ENCODE results near the gene BLCAP. TPM values are rescaled to one million over a fixed set of nuclear protein-coding genes. Genes with fewer than 3 reads are reported as not detected.

BLCAP gene
- total RNA-seq, 1 experiment from 2014 or later = 54.3 TPM

- no peaks in the 10 kb centered on the region for H3K27me3 ChIP-seq (ENCODE audit: insufficient read depth, low read length)
- peaks cover 2% of the 10 kb centered on the region for H3K4me1 ChIP-seq (ENCODE audit: insufficient read depth, low read length)
- no peak overlapping the region for H2BK120ac ChIP-seq (ENCODE audit: low read depth, low read length, poor library complexity, severe bottlenecking)
- no peak overlapping the region for H3K14ac ChIP-seq (ENCODE audit: insufficient read depth, low read length)
- no peak overlapping the region for H3K56ac ChIP-seq (ENCODE audit: insufficient read length, low read depth, low read length)
- H2AK5ac ChIP-seq (ENCODE audit: insufficient read length, low read length) = no peak overlapping the region
- H2BK20ac ChIP-seq (ENCODE audit: low read depth, low read length, poor library complexity, severe bottlenecking) = no peak overlapping the region
- no CpG with 5 or more reads among the region's 1 CpG for WGBS (ENCODE audit: extremely low coverage, insufficient read length, low lambda C conversion rate)
- H3K27ac Mint-ChIP-seq = no peak overlapping the region
- H3K79me1 ChIP-seq (ENCODE audit: insufficient read depth, low read depth, low read length, poor library complexity, severe bottlenecking) = no peaks in the 10 kb centered on the region
- no peak overlapping the region for H3K27ac ChIP-seq (ENCODE audit: insufficient read length, low read depth, low read length)
- H3K4me3 Mint-ChIP-seq = no peak overlapping the region
- no peaks in the 10 kb centered on the region for H3K36me3 Mint-ChIP-seq (ENCODE audit: insufficient read depth in 1 of 3, low read depth in 3 of 3)
- H2BK15ac ChIP-seq (ENCODE audit: low read depth, low read length) = no peak overlapping the region
- no peak overlapping the region for H3K4ac ChIP-seq (ENCODE audit: low read depth, low read length)
- no peak overlapping the region for H3K9ac ChIP-seq (ENCODE audit: extremely low read depth, insufficient read length, low read length)
- H3K23me2 ChIP-seq (ENCODE audit: insufficient read length, low read depth, low read length, poor library complexity, severe bottlenecking) = no peaks in the 10 kb centered on the region
- H3K27me3 Mint-ChIP-seq (ENCODE audit: low read depth) = no peaks in the 10 kb centered on the region
- peak; percentile 17 for DNase-seq
- H4K20me1 ChIP-seq (ENCODE audit: control insufficient read depth, insufficient read depth, insufficient read length) = no peaks in the 10 kb centered on the region
- H3K9me3 ChIP-seq (ENCODE audit: control insufficient read depth, low read depth, low read length) = no peaks in the 10 kb centered on the region
- TF ChIP-seq, protein P1, sequence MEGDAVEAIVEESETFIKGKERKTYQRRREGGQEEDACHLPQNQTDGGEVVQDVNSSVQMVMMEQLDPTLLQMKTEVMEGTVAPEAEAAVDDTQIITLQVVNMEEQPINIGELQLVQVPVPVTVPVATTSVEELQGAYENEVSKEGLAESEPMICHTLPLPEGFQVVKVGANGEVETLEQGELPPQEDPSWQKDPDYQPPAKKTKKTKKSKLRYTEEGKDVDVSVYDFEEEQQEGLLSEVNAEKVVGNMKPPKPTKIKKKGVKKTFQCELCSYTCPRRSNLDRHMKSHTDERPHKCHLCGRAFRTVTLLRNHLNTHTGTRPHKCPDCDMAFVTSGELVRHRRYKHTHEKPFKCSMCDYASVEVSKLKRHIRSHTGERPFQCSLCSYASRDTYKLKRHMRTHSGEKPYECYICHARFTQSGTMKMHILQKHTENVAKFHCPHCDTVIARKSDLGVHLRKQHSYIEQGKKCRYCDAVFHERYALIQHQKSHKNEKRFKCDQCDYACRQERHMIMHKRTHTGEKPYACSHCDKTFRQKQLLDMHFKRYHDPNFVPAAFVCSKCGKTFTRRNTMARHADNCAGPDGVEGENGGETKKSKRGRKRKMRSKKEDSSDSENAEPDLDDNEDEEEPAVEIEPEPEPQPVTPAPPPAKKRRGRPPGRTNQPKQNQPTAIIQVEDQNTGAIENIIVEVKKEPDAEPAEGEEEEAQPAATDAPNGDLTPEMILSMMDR (conservative IDR thresholded peaks at IDR 0.05) = no peak
- H4K91ac ChIP-seq (ENCODE audit: insufficient read length, low read depth, low read length) = no peak overlapping the region
- H3K18ac ChIP-seq (ENCODE audit: insufficient read length, low read depth, low read length) = no peak overlapping the region
- no peak overlapping the region for H2BK12ac ChIP-seq (ENCODE audit: insufficient read length, low read depth, low read length)
- H3K23ac ChIP-seq (ENCODE audit: insufficient read length, low read depth, low read length) = no peak overlapping the region
- H3K4me1 Mint-ChIP-seq = peaks cover 26 to 31% of the 10 kb centered on the region in 2 experiments
- no peaks in the 10 kb centered on the region for H3K9me3 Mint-ChIP-seq
- H4K5ac ChIP-seq (ENCODE audit: insufficient read length, low read depth, low read length) = no peak overlapping the region
- no peak overlapping the region for H3T11ph ChIP-seq (ENCODE audit: low read length)
- no peak overlapping the region for H2BK5ac ChIP-seq (ENCODE audit: insufficient read length, low read length)
- no peak overlapping the region for H3K4me2 ChIP-seq (ENCODE audit: insufficient read depth, insufficient read length, low read length)
- no peak overlapping the region for H4K8ac ChIP-seq (replicated peaks; ENCODE audit: insufficient read length, low read depth, low read length)
- H3K79me2 ChIP-seq (ENCODE audit: insufficient read depth, low read length) = no peaks in the 10 kb centered on the region
- no peak overlapping the region for H2AFZ ChIP-seq (ENCODE audit: low read length)
Measured at GRCh38 chr20:37537505-37537904, 9.8 kb upstream of the BLCAP start.
